Stimulated activated CD8-positive, alpha-beta memory T cell treated with anti-CD3 and anti-CD28 coated beads, Interleukin-15, amount 100 ng/mL, for 24 hours (primary cell): Measurements from ENCODE around the gene SMCO2.

Source experiments
- DNase-seq: peaks from one replicate; pipeline ENCODE4 v3.0.0-alpha.2; 2020; ENCODE audit warnings: low read depth

SMCO2 gene

GRCh38 chr12:27499377-27499776, 52.8 kb downstream of the SMCO2 start:
- no peak for DNase-seq

GRCh38 chr12:27500546-27500945, 54.0 kb downstream of the SMCO2 start:
- no peak for DNase-seq

- no peak for DNase-seq
Measured at GRCh38 chr12:27502021-27502435, 55.5 kb downstream of the SMCO2 start.

DNA sequence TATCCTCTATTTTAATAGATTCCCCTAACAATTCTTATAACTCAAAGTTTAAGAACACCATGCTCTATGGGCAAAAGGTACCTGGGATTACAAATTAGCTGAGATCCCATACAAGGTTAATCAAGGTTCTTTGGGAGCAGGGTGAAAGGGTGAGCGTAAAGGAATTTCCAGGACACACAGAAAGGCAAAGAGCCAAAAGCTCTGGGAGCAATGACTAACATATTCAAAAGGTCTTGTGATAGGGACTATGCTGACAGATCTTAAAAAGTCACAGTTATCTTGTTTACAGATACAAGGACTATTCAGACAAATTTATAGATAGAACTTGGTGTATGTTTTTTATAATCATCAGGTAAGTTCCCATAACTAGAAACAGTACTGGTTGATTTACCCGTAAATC, 58.0 kb downstream of the SMCO2 start:
- DNase-seq = no peak

DNA sequence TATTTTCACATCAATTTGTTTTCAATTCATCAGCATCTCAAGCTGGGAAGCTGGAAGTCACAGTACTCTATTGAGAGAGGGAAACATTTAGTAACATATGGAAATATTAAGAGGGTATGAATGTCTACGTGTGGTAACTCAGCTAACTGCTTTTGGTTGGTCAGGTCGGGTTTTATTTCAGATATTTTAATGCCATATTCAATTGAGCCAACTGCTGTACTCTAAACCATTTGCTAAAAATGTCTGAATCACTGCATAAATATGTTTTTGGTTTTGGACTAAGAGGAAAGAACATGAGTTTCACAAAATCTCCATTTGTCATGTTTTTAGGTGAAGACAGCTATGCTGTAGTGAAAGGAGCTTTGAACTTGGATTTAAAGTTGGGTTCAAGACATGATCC, 58.6 kb downstream of the SMCO2 start:
- DNase-seq = no peak

DNA sequence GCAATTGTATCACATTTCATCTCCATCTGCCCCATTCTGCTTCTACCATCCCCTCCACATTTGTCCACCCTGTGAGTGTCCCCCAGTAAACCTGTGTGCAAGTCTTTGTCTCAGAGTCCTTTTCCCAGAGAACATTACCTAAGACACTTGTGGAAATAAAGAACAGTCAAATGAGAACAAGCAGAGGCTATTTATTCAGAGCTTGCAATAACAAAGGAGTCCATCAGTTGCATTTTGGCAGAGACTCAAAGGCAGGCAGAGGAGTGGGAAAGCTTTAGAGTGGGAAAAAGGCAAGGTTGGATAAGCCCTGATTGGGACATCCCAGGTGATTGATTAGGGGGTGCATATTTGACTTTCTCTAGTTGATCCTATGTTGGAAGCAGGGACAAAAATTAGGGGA, 59.2 kb downstream of the SMCO2 start:
- DNase-seq = no peak

- no peak for DNase-seq
Measured at GRCh38 chr12:27506645-27507189, 60.2 kb downstream of the SMCO2 start.

- no peak for DNase-seq
Measured at GRCh38 chr12:27508736-27509431, 62.3 kb downstream of the SMCO2 start.

DNA sequence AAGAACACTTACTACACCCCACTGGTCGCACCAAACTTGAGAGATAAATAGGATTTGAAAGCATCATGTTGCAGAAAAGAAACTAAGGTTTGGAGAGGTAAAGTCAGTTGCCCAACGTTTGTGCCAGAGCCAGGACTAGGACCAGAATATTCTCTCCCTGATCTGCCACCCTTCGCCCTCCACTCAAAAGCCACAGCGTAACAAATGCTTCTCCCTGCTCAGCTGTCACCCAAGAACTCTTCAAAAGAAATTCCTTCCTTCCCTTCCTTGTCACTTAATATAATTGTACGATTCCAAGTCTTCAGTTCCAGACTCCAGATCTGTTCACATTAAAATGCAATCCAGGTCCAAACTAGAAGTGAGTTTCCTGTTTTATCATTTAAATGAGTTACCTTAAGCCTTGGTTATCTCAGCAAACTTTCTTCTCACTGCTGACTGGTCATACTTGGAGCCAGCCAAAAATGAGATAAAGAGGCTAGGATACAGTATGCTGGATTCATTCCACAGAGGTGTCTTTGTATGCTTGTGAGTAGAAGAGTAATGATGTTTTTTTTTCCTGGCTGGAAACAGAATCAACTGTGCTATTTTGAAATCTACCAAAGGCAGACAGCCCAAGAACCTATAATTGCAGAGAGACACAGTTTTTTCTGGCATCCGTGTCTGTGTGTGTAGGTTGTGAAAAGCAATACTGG, 64.6 kb downstream of the SMCO2 start:
- no peak for DNase-seq

GRCh38 chr12:27511723-27512045, 65.1 kb downstream of the SMCO2 start:
- DNase-seq = no peak

- no peak for DNase-seq
Measured at GRCh38 chr12:27513155-27513824, 66.8 kb downstream of the SMCO2 start.

- DNase-seq = no peak
Measured at GRCh38 chr12:27515671-27516070, 69.1 kb downstream of the SMCO2 start.

- no peak for DNase-seq
Measured at GRCh38 chr12:27516625-27517024, 70.1 kb downstream of the SMCO2 start.

DNA sequence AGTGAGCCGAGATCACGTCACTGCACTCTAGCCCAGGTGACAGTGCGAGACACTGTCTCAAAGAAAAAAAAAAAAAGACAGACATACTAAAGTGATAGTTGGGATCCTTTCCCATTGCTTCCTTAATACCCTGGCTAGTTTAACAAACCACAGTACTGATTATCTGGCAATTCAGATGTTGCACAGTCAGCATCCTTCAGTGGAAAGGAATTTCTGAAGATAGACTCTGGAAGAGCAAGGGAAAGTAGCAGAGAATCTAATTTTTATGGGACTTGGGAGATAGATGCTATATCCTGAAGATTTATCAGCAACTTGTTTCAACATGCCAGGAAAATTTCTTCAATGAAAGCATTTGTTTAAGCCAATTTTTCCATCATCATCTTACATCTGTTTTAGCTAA, 71.0 kb downstream of the SMCO2 start:
- DNase-seq = no peak

DNA sequence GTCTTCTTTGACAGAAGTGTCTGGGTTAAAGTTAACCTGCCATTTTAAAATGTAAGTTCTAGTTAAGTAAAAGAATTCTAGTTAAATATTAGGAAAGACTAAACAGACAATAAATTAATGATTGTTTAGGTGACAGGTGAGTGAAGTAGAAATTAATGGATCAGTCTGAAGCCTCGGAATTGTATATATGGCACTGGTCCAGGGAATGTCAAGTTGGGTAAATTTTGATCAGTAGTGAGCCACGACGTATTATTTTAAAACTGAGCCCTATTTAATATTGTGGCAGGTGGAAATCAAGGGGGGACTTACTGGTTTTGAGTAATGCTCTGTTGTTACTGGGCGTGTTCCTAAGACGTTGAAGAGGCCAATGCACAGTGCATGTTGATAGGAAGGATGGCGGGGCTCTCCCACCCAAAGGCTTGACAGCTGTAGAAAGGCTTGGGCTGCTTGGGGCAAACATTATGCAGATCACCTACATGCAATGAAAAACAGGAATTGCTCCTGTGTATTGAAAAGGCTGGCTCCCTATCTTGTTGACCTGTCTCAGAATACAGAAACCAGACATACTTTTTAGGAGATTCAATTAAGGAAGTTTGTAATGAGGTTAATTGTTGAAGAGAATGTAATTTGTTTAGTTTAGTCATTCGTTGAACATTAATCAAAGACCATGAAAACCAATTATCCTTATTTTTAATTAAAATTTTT, 71.6 kb downstream of the SMCO2 start:
- DNase-seq = no peak

- DNase-seq = no peak
Measured at GRCh38 chr12:27521066-27521465, 74.5 kb downstream of the SMCO2 start.

- no peak for DNase-seq
Measured at GRCh38 chr12:27521981-27522380, 75.4 kb downstream of the SMCO2 start.

DNA sequence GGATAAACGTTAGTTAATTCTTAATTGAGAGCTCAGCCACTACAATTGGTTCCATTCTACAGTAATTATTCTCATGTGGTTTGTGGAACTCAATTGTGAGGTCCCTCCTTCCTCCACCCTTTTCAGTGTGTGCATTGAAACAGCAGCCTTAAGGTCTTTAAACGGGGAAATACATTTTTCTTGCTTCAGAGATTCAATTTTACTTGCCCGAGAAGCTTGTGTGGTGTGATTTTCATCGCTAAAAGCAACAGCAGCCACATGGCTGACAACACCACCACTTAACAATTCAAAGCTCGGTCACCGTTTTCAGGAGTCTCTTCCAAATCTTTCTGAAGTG, 76.7 kb downstream of the SMCO2 start:
- DNase-seq = no peak

DNA sequence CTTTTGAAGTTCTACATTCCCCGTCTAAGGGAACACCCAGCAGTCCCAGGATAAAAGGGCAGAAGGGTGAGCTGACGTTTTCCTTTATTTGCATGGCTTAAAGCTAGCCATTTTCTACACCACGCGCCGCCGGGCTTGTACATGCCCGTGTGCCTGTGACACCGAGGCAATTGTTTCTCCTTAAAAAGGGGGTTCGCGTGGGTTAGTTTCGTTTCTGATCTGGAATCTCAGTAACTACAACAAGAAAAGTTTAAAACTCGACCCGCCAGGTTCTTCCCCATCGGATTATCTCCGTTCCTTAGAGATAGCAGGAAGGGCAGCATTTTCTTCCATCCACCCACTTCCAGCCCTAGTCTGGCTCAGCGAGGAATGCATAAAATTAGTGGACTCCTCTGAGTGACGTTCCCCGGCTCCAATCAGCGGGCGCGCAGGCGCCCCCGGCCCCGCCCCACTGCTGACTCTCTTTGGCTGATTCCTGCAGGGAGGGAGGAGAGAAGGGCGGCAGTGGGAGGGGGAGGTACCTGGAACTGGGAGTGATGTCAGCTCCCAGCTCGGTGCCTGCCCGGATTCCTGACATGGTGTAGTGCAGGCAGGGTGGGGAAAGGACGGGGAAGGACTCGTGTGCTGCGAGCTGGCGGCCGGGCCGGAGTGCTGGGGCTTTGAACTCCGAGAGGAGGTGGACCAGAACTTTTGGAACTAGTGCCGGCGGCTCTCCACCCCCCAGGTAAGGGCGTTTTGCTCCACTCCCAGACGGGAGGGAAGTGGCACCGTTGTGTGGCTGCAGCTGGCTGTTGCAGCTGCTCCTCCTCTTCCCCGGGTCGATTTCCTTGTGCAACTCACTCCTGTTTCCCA, 77.3 kb downstream of the SMCO2 start, which contains the start of gene PPFIBP1:
PPFIBP1 (plus strand) TSS at position 565 of the 852 bp plus-strand sequence. CDS start 109,191 bp downstream, outside the sequence.
- DNase-seq = peak; percentile 98

- no peak for DNase-seq
Measured at GRCh38 chr12:27524494-27524835, 77.9 kb downstream of the SMCO2 start.
